DOHH2 (cell line): Measurements from ENCODE around the gene MYOZ2.

Source experiments
- CTCF ChIP-seq: fragments of 200-600 bp; sonication (generic); IDR thresholded peaks from one replicate; pipeline ENCODE4 v1.5.1; 2014; ENCODE audit warnings: antibody characterized with exemption, mild to moderate bottlenecking, low read depth, low read length; ENCODE audit not compliant: poor library complexity, severe bottlenecking
- EZH2phosphoT487 ChIP-seq: fragments of 200-600 bp; sonication (generic); IDR thresholded peaks from 2 replicates; pipeline ENCODE4 v1.6.1; 2017; ENCODE audit warnings: borderline replicate concordance, mild to moderate bottlenecking, antibody characterized with exemption, low read length, moderate library complexity, mixed read lengths

- no peak for TF ChIP-seq CTCF
- TF ChIP-seq EZH2phosphoT487: no peak
Observed at GRCh38 chr4:119162174-119162573, 26.5 kb downstream of the MYOZ2 start.
